Glomerular visceral epithelial cell (primary cell): ENCODE results near the gene TAB2.

Source experiments
- DNase-seq: peaks from one replicate; pipeline ENCODE4 v3.0.0-alpha.2; 2016; ENCODE audit errors: extremely low spot score

TAB2 gene

DNA sequence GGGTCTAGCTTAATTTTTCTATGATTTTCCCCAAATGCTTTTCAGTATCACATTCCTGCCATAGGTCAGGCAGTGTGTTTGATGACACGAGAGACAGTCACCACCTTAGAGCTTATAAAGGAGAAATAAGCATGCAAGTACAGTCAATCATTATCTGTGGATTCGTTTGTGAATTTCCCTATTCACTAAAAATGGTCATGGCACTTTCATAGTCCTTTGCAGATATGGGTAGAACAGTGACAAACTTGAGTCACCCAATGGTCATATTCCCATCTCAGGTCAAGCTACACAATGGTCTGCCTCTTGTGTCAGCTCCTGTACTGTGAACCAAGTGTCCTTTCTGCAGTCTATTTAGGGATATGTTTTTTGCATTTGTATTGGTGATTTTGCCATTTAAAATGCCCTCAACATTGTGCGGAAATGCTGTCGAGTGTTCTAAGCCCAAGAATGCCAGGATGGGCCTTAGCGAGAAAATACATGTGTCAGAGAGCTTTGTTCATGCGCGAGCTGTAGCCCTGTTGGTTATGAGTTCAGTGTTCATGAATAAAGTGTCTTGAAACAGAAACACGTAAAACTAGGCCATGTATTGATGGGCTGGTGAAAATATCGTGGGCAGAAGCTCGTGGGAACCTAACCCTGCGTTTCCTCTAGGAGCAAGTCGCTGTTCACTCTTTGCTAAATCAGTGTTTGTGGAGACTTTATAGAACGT, 102.3 kb downstream of the TAB2 start:
- DNase-seq = no peak

DNA sequence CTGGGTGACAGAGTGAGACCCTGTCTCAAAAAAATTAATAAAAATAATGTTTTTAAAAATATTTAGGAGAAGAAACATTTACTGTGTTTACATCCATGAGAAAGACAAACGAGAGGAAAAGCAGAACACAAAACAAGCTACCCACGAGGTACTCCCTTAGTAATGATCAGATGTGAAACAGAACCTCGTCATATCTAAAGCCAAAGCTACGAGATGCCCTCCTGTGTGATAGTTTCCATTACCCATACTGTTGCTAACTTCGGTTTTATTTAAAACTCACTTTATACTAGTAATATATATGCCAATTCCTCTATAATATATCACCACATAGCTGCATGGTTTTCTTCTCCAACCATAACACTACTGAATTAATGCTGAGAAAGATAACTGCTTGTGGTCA, 103.6 kb downstream of the TAB2 start:
- DNase-seq = no peak

DNA sequence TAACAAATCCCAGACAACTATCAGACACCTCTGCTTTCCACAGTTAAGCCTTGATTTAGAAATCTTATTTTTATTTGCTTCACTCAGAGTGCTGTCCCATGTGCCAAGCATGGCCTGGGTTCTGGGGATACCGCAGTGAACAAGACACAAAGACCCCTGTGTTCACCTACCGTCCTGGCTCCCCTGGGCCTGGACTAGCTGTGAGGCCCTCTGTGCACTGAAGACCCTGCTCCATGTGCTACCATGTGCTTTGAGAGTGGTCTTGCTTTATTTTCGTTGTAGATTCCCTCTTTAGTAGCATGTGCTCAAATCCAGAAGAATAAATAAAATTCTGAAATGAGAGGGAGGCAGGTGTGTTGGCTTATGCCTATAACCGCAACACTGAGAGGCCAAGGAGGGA, 105.1 kb downstream of the TAB2 start:
- DNase-seq = no peak

DNA sequence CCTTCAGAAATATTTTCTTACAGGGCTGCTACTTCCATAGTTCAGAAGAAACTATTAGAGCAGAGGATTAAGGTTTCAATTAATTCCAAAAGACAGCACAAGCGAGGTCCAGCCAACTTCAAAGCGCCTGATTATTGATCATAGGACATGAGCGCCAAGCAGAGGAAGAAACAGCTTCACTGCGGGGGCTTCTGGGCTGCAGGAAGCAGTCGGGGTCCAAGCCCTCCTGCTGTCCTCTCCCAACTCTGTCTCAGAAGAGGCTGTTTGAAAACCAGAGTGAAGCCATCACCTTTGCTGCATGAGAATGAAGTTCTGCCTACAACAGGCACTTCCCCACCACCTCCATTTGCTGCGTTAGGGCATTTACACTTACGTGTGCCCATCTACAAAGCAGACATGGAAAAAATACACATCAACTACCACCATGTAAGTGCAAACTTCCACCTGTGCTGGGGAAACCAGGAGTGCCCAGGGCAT, 106.5 kb downstream of the TAB2 start:
- no peak for DNase-seq

DNA sequence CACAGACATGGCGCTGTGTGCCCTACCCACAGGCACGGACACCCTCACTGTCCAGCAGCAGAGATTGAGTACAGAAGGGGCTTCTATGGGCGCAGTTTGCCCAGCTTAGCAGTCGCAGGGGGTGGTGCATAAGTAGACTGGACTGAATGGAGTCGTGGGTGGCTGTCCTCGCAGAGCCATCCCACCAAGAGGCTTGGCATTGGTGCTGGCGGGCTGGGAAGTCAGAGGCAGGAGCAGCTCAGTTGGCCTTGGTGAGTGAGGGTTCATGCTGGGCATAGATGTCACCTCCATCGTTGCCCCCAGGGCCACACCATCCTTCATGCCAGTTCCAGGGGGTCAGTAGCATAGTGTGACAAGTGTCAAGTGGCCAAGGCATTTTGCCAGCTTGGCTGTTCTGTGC, 107.7 kb downstream of the TAB2 start:
- DNase-seq = no peak

DNA sequence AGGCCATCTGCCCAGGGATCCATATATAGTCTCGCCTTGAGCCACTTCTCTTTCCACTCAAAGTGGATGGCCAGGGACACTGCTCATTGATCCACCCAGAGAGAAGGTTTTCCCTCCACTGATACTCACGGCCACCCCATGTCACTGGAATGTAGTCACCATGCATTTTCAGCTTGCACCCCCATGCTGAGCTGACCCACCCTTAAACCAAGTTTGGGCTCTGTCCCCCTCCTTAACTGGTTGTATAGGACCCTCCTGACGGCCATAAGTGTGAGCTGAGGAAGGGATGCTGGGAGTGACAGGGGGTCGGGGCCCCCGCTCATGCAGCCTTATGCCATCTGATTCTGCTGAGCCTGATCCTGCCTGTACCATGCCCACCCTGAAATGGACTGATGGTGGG, 108.2 kb downstream of the TAB2 start:
- no peak for DNase-seq

DNA sequence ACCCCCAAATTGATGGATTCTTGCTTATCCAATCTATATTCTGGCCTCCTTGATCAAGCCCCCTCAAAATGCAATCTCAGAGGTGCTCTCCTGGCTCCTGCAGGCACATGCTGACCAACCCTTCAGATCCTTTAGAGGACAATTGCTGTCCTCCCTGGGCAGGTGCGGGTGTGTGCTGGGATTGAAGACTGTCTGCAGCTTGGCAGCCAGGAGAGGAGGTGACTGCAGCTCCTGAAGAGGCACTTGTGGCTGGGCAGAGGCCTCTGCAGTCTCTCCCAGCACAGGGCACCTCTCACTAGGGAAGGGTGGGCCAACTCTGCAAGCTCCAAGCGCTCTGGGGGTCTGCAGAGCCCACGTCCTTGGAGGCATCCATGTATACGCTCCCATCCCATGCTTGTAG, 111.1 kb downstream of the TAB2 start:
- no peak for DNase-seq

DNA sequence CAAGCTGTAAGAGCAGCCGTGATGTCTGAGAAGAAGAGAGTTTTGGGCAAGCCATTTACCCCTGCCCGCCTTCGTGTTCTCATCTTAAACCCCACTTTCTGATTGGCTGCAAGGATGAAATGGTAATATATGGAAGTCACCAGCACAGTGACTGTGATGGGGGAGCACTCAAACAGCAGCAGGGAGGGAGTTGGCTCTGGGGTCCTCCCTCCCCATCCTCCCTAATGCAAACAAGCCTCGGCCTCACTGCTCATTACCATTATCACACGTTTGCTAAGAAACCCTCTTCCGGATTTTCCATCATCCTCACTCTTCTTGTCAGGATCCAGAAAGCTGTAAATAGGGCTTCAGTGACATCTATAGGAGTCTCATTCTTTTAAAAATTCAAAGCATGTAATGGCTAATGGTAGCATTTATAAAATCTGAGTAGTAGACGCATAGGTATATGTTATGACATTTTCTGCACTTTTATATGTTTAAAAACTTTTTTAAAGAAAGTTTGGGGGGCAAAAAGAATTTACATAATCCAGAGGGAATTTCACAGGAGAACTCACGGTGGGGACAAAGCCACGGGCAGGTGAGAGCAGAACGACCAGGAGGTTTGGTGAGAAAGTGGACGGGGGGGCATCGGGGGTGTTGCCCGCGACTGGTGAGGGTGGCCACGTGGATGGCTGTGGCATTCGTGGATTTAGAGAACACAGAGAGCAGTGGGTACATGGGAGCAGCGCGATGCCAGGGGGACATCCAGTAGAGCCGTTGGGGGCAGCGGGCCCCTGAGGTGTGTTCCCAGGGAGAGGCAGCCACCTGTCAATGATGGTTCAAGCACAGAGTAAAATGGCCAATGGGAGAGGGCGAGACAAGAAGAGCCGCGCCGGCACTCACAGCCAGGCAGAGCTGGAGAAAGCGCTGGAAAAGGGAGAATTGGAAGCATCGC, 112.2 kb downstream of the TAB2 start:
- DNase-seq = no peak

DNA sequence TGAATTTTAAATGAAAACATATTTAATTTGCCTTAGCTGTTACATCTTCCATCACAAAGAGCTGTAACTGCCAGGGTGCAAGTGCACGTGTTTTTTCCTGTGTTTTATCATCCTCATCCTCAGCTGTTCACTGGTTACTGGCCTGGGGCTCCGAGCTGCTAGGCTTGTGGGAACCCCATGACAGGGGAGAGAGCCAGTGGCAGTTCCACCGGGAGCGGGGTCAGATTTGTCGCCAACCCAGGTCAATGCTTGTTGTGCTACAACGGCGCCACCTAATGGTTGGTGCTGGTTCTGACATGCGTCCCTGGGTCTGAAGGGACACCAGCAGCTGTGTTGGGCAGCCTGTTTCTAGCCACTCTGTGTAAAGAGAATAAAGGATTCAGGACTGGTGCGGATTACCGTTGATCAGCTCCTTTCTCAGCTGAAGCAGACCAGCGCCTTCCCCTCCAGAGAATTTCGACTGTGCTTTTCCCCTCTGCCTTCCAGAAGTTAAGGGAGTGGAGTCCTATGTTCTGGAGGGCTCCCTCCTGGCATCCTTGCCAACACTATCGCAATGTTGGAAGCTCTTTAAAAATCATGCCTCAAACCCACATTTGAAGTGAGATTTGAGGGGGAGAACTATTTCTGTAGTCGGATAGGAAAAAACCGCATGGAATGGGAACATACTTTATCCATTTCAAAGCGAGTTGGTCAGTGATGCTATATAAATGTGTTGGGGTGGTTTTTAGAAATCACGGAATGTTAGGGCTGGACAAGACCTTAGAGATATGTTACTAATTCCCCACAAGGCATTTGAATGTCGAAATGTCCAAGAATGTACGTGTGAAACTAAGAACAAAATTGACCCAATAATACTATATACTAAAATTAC, 114.6 kb downstream of the TAB2 start:
- peak; percentile 85 for DNase-seq

DNA sequence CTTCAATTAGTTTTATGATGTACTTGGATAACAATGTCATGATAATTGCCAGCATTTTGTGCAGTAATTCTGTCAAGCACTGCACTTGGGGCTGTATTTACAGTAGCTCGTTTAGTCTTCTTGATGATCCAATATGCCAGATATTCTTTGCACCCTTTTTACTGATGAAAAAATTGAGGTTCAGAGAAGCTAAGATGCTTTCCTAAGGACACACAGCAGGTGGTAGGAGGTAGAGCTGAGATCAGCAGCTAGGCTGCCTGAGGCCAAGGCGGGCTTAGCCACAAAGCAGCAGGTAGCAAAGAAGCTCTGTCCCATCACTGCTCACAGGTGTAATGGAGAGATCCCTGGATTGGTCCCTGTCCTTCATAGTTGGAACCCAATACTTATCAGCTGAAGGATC, 115.9 kb downstream of the TAB2 start:
- DNase-seq = no peak

DNA sequence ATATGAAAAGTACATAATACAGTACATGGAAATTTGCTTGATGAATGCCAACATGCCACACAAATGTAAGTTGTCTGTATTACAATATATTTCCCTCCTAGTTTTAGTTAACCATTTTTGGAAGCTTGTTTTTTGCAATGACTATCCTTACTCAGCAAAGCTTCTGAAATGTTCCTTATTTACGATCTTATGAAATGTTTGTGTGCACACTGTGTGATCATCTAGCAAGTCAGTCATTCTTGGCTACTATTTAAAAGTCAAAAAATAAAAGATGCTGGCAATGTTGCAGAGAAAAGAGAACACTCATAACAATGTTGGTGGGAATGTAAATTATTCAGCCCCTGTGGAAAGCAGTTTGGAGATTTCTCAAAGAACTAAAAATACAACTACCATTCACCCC, 116.4 kb downstream of the TAB2 start:
- no peak for DNase-seq

DNA sequence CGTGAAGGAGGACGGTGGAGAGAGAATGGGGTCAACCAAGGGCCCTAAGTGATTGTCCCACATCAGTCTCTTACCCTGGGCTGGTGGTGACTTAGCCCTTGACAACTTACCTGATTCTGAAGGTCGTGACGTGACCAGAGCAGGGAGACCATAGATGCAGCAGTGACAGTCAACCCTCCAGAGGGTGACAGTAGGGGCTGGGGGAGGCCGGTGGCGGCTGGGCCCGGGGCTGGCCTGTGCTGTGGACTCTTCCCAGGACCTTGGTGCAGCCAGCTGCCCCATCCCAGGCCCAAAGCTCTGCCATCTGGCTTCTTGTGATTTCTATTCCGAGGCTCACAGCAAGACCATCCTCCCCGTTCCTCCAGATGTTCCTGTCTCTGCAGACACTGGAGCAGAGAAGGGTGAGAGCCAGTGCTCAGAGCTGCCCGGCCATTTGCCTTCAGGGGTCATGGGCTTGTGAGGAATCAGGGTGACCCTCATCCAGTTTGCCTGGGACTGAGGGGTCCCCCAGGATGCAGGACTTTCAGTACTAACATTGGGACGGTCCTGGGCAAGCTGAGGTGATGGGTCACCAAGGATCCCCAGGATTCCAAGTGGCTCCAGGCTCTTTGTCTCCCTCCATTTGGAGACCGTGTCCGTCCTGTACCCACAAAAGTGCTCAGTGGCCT, 118.5 kb downstream of the TAB2 start:
- DNase-seq = no peak

DNA sequence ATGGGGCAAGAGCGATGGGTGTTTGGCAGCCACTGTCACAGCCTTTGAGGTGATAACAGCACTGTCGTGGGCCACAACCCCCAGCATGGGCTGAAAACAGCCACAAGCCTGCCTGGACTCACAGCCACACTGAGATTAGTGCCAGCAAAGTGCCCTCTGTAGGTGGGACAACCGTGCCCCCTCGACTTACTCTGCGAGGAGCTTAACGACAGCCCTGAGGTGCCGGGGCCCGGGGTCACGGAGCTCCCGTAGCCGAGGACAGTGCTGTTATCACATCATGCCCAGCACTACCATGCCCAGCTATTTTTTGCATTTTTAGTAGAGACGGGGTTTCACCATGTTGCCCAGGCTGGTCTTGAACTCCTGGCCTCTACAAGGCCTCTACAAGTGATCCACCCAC, 119.1 kb downstream of the TAB2 start:
- DNase-seq = no peak

DNA sequence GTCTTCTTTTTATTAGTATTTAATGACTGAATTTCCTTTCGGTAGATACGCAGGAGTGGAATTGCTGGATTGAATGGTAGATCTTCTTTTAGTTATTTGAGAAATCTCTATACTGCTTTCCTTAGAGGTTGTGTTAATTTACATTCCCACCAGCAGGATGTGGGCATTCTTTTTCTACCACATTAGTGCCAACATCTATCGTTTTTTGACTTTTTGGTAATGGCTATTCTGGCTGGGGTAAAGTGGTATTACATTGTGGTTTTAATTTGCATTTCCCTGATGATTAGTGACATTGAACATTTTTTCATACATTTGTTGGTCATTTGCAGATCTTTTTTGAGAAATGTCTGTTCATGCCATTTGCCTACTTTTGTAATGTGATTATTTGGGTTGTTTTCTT, 119.7 kb downstream of the TAB2 start:
- DNase-seq = no peak

DNA sequence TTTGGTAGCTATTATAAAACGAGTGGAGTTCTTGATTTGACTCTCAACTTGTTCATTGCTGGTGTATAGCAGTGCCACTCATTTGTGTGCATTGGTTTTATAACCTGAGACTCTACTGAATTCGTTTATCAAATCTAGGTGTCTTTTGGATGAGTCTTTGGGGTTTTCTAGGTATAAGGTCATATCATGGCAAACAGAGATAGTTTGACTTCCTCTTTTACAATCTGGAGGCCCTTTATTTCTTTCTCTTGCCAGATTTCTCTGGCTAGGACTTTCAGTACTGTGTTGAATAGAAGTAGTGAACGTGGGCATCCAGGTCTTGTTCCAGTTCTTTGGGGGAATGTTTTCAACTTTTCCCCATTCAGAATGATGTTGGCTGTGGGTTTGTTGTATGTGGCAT, 121.3 kb downstream of the TAB2 start:
- DNase-seq = no peak

DNA sequence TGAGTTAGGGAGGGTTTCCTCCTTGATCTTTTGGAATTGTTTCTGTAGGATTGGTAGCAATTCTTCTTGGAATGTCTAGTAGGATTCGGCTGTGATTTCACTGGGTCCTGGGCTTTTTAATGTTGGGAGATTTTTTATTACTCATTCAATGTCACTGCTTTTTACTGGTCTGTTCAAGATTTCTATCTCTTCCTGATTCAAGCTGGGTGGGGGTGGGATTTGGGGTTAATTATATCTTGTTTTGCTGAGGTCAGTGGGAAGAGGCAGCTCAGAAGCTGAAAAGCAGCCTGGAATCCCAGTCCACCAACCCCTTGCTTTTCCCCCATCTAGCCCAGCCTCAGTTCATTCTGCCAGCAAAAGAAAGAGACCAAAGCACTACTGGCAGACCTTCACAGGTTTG, 122.1 kb downstream of the TAB2 start:
- no peak for DNase-seq

DNA sequence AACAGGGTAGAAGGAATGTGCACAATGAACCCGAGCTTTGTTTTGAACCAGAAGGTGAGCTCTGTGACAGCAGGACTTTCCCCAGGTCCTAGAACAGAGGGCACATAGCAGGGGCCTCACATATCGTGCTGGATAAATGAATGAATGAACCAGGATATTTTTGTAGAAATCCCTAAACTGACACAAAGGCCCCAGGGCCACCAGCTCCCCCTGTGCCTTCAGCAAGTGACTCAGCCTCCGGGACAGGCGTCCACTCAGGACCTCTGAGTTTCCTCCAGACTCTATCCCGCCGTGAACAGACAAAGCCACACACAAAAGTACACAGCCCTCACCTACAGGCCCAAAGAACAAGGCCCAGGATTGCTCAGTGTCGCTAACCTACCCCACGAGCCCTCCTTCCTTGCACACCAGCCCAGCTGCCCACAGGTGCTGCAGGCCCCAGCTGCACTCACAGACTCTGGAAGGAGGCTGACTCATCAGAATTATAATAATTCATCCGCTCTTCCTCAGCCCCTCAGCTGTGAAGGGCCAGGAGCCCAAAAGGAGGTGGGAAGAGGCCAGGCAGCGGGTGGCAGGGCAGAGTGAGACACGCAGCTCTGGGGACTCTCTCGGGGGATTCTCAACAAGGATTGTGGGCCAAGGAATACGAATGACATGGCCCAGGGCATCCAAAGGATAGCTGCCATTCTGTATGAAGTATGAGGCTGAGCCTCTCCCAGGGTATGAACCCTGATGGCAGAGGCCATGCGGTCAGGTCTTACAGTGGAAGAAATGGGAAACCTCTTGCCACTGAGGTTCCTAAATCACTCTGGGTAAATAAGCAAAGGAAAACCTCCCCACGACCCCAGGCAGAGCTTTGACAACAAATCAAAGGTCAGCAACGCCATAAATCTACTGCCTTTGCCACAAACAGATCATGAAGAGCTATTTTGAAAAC, 123.5 kb downstream of the TAB2 start:
- peak; percentile 36 for DNase-seq

DNA sequence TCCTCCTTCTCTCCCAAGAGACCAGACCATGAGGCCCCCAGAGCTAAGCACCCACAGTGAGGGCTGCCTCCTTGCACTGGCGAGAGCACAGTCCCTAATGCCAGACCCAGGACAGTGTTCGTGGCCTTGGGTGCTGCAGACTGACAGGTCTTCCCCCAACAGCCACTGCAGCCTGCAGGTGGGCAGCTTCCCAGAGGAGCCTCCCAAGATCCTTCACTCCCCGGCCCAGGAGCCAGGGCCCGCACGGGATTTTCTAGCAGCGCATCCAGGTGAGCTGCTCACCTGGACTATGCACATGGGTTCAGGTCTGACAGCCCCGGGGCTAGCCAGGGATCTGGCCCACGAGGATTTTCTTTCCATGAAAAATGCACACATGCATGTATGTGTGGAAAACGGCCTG, 124.2 kb downstream of the TAB2 start:
- DNase-seq = no peak

DNA sequence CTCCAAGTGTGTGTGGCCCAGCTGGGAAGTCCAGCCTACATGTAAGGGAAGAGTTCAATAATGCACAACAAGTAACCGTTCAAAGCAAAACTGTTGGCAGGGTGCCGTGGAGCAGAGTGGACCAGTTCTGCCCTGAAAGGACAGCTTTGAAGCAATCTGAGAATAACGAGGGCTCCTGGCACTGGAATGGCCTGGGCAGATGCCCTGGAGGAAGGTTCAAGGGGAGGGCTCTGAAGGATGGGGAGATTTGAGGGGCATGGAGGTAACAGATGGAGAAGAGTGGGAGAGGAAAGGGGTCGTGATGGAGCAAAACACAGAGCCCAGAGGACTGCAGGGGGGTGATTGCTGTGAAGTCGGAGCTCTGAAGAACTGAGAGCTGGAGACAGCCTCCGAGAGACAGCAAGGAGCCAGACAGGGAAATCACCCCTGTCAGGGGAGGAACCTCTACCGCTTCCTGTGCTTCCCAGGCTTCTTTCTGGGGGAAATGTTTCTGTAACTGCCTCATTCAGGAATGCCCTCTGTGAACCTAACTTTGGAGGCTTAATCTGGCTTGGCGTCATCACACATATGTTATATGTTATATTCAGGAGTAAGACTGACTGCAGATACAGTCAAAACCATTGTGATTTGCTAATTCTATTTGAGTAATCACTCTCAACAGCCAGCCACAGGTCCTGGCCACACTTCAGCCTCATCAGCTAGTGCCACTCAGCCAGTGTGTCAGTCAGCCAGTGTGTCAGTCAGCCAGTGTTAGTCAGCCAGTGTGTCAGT, 126.1 kb downstream of the TAB2 start:
- no peak for DNase-seq
